CD14-positive monocyte (primary cell): ENCODE results near the gene SLC22A12. TPM values are rescaled to one million over a fixed set of nuclear protein-coding genes. Genes with fewer than 3 reads are reported as not detected.

Experiments used
- DNase-seq, 3 donors: peaks; one replicate each; pipeline ENCODE4 v3.0.0-alpha.2; 2011 to 2022
- H2AFZ ChIP-seq: 2 replicates; pipeline ENCODE4 v1.6.0; 2012; ENCODE audit warnings: mild to moderate bottlenecking, low read depth, low read length, inconsistent platforms; ENCODE audit not compliant: insufficient read depth, poor library complexity, severe bottlenecking
- H3K27ac ChIP-seq, 2 donors: 1 replicate in 1 of 2; 2 replicates in 1 of 2; pipeline ENCODE4 v1.5.1; 2012 to 2013; ENCODE audit warnings: low read length in 2 of 2, control low read depth in 1 of 2, inconsistent platforms in 1 of 2, low read depth in 1 of 2, mild to moderate bottlenecking in 1 of 2
- H3K27me3 ChIP-seq, 2 donors: one replicate each; pipeline versions ENCODE4 v1.6.0 to v1.6.1; 2011 to 2013; ENCODE audit warnings: low read length in 2 of 2; ENCODE audit not compliant: control insufficient read depth in 2 of 2, insufficient read depth in 2 of 2
- H3K36me3 ChIP-seq, 2 donors: replicated peaks in 1 of 2; 1 replicate in 1 of 2; 2 replicates in 1 of 2; pipeline versions ENCODE4 v1.5.1 to v1.6.1; 2012 to 2013; ENCODE audit warnings: low read length in 2 of 2, control low read depth in 1 of 2, inconsistent platforms in 1 of 2, mild to moderate bottlenecking in 1 of 2; ENCODE audit not compliant: insufficient read depth in 2 of 2, control insufficient read depth in 1 of 2
- H3K4me1 ChIP-seq, 2 donors: 1 replicate in 1 of 2; 2 replicates in 1 of 2; pipeline versions ENCODE4 v1.5.1 to v1.6.1; 2012 to 2013; ENCODE audit warnings: low read length in 2 of 2, control low read depth in 1 of 2, inconsistent platforms in 1 of 2, mild to moderate bottlenecking in 1 of 2, moderate library complexity in 1 of 2; ENCODE audit not compliant: insufficient read depth in 2 of 2, control insufficient read depth in 1 of 2
- H3K4me2 ChIP-seq: replicated peaks from 2 replicates; pipeline ENCODE3; 2012; ENCODE audit warnings: low read length, moderate library complexity, mild to moderate bottlenecking; ENCODE audit not compliant: poor library complexity, severe bottlenecking; ENCODE audit errors: extremely low read depth
- H3K4me3 ChIP-seq, 3 experiments: fragments of 200-600 bp in 1 of 3; sonication (generic) in 1 of 3; replicated peaks in 1 of 3; 1 replicate in 2 of 3; 2 replicates in 1 of 3; pipeline ENCODE4 v1.5.1; 2011 to 2013; ENCODE audit warnings: low read length in 3 of 3, mild to moderate bottlenecking in 3 of 3, control low read depth in 2 of 3, low read depth in 2 of 3, inconsistent platforms in 1 of 3, moderate library complexity in 1 of 3
- H3K79me2 ChIP-seq: 2 replicates; pipeline ENCODE4 v1.6.0; 2012; ENCODE audit warnings: mild to moderate bottlenecking, control low read depth, inconsistent platforms, low read length, moderate library complexity; ENCODE audit not compliant: insufficient read depth
- H3K9ac ChIP-seq: 2 replicates; pipeline ENCODE4 v1.6.0; 2017; ENCODE audit warnings: low read length, mild to moderate bottlenecking; ENCODE audit not compliant: insufficient read depth, poor library complexity, severe bottlenecking
- H3K9me3 ChIP-seq, 2 donors: replicated peaks in 1 of 2; 1 replicate in 1 of 2; 2 replicates in 1 of 2; pipeline versions ENCODE4 v1.5.1 to v1.6.1; 2012 to 2013; ENCODE audit warnings: low read length in 2 of 2, control low read depth in 1 of 2; ENCODE audit not compliant: control insufficient read depth in 1 of 2, insufficient read depth in 1 of 2
- H4K20me1 ChIP-seq: 2 replicates; pipeline ENCODE4 v1.6.0; 2012; ENCODE audit warnings: mild to moderate bottlenecking, low read length, control low read depth, moderate library complexity; ENCODE audit not compliant: insufficient read depth
- H3K27ac Mint-ChIP-seq, 7 donors: one replicate each; pipeline ENCODE4 v1.8.0; 2020; ENCODE audit warnings: mild to moderate bottlenecking in 7 of 7, mixed read lengths in 7 of 7, moderate library complexity in 6 of 7, inconsistent platforms in 2 of 7
- H3K27me3 Mint-ChIP-seq, 3 donors: one replicate each; pipeline ENCODE4 v1.8.0; 2021 to 2022; ENCODE audit warnings: low read depth in 3 of 3, mild to moderate bottlenecking in 3 of 3, mixed read lengths in 3 of 3, moderate library complexity in 3 of 3, inconsistent platforms in 1 of 3
- H3K36me3 Mint-ChIP-seq, 2 donors: one replicate each; pipeline ENCODE4 v1.8.0; 2020; ENCODE audit warnings: mixed read lengths in 2 of 2, inconsistent platforms in 1 of 2, mild to moderate bottlenecking in 1 of 2
- H3K4me1 Mint-ChIP-seq: one replicate; pipeline ENCODE4 v1.8.0; 2020; ENCODE audit warnings: mild to moderate bottlenecking, mixed read lengths
- H3K4me3 Mint-ChIP-seq, 2 donors: one replicate each; pipeline ENCODE4 v1.8.0; 2020; ENCODE audit warnings: mild to moderate bottlenecking in 2 of 2, mixed read lengths in 2 of 2, moderate library complexity in 1 of 2
- H3K9me3 Mint-ChIP-seq, 7 donors: one replicate each; pipeline ENCODE4 v1.8.0; 2020 to 2022; ENCODE audit warnings: mixed read lengths in 7 of 7, mild to moderate bottlenecking in 6 of 7, moderate library complexity in 6 of 7, inconsistent platforms in 2 of 7
- WGBS: methylation state at CpG from one replicate; pipeline ENCODE4 v1.1.5; 2013; ENCODE audit warnings: missing lambda C conversion rate; ENCODE audit not compliant: insufficient coverage; 5-methylcytosine and 5-hydroxymethylcytosine counted together
- intact Hi-C, 2 donors: fragments of 100-400 bp; cut with micrococcal nuclease; formaldehyde crosslinking; loops; one replicate each; pipeline versions ENCODE4 v1.15.0 to v1.15.1; 2023
- polyA plus RNA-seq, 3 donors: library from polyadenylated mRNA; depleted of rRNA in 1 of 3; unstranded in 2 of 3; stranded (reverse) in 1 of 3; fragments of 300-500 nt in 2 of 3; fragments of >200 nt in 1 of 3; fragmentation: Illumina TruSeq in 2 of 3; gene quantifications; 1 replicate in 2 of 3; 2 replicates in 1 of 3; pipeline ENCODE4 v1.2.3, GENCODE V29; 2012 to 2021
- TF ChIP-seq, protein P1 (sequence below): fragments of 200-600 bp; IDR thresholded peaks from one replicate; pipeline ENCODE4 v1.8.0; 2022; ENCODE audit warnings: antibody characterized with exemption, mild to moderate bottlenecking

SLC22A12 gene
- polyA plus RNA-seq, 3 donors, result not detected

DNA sequence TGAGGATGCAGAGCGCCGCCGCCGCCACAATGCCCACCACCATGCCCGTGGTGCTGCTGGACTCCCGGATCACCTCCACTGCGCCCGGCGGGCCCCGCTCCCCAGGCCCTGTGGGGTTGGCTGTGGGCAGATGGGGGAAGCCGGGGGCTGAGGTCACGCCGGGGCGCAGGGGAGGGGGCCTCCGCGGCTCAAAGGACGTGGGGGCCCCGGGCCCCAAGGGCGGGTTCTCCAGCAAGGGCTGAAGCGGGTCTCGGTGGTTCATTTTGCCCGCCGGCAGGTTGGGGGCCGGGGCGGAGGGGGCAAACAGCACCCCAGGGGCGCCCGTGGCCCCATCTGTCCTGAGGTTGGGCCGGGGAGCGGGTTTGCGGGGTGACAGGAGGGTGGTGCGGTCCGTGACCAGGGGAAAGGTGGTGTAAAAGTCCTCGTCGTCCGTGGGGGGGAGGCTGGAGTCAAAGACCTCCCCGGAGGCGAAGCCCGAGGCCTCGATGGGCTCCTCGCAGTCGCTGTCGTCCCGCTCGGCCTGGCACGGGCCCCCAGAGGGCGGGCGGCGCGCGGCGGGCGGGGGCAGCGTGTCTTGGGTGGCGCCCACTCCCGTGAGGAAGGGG, 16.5 kb downstream of the SLC22A12 start:
- intact Hi-C loops, result no loop called here
- Histone ChIP-seq H3K9me3 (no peaks in the 10 kb centered on the region), H4K20me1 (no peaks in the 10 kb centered on the region), H3K36me3 (no peaks in the 10 kb centered on the region), H3K79me2 (no peaks in the 10 kb centered on the region), H3K9ac (no peak overlapping the region), H3K27ac (no peak overlapping the region), H2AFZ (no peak overlapping the region), H3K27me3 (no peaks in the 10 kb centered on the region), H3K4me2 (no peak overlapping the region), H3K4me3 (no peak overlapping the region), H3K4me1 (peaks cover 13 to 14% of the 10 kb centered on the region in 2 donors)
- Mint-ChIP-seq H3K9me3 (no peaks in the 10 kb centered on the region), H3K4me1 (peaks cover 25% of the 10 kb centered on the region), H3K27me3 (peaks cover 2 to 12% (median 8%) of the 10 kb centered on the region in 3 donors), H3K4me3 (peak overlapping the region in 1 of 2 donors; percentile 30), H3K27ac (no peak overlapping the region), H3K36me3 (no peaks in the 10 kb centered on the region)
- 93% methylated on average over 22 of the region's 55 CpGs for WGBS
- DNase-seq, result no peak
- TF ChIP-seq, protein P1, sequence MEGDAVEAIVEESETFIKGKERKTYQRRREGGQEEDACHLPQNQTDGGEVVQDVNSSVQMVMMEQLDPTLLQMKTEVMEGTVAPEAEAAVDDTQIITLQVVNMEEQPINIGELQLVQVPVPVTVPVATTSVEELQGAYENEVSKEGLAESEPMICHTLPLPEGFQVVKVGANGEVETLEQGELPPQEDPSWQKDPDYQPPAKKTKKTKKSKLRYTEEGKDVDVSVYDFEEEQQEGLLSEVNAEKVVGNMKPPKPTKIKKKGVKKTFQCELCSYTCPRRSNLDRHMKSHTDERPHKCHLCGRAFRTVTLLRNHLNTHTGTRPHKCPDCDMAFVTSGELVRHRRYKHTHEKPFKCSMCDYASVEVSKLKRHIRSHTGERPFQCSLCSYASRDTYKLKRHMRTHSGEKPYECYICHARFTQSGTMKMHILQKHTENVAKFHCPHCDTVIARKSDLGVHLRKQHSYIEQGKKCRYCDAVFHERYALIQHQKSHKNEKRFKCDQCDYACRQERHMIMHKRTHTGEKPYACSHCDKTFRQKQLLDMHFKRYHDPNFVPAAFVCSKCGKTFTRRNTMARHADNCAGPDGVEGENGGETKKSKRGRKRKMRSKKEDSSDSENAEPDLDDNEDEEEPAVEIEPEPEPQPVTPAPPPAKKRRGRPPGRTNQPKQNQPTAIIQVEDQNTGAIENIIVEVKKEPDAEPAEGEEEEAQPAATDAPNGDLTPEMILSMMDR, result no peak

DNA sequence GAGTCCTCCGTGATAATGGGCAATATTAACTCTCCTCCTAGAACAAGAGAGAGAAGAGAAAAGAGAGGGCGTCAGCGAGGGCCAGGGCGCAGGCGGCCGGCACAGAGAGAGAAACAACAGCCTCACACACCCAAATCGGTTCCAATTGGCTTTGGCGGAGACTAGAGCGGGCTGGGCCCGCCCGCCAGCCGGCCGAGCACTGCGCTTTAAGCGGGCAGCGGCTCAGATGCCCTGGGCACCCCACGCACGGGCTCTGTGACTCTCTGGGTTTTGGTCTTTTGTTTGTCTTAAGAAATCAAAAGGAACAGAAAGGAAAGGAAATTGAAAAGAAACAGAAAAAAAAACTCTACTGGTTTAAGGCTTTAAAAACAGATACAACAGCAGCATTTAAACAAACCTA, 17.0 kb downstream of the SLC22A12 start:
- H3K27me3 ChIP-seq, result no peaks in the 10 kb centered on the region
- no peaks in the 10 kb centered on the region for H3K36me3 ChIP-seq
- peaks cover 26% of the 10 kb centered on the region for H3K4me1 Mint-ChIP-seq
- H3K4me2 ChIP-seq, result no peak overlapping the region
- intact Hi-C loops, result no loop called here
- no peaks in the 10 kb centered on the region for H3K9me3 ChIP-seq
- no peaks in the 10 kb centered on the region for H4K20me1 ChIP-seq
- no peaks in the 10 kb centered on the region for H3K9me3 Mint-ChIP-seq
- peaks cover 2 to 12% (median 8%) of the 10 kb centered on the region in 3 donors for H3K27me3 Mint-ChIP-seq
- H3K27ac ChIP-seq, result no peak overlapping the region
- peak overlapping the region; percentile 9 to 53 for H3K4me3 Mint-ChIP-seq
- H3K4me1 ChIP-seq, result peaks cover 14 to 16% of the 10 kb centered on the region in 2 donors
- H3K9ac ChIP-seq, result no peak overlapping the region
- no peak overlapping the region for H2AFZ ChIP-seq
- TF ChIP-seq, protein P1, result no peak
- DNase-seq, result no peak
- H3K4me3 ChIP-seq, result no peak overlapping the region
- no peaks in the 10 kb centered on the region for H3K36me3 Mint-ChIP-seq
- H3K79me2 ChIP-seq, result no peaks in the 10 kb centered on the region
- WGBS, result 93% methylated on average over 11 of the region's 18 CpGs
- H3K27ac Mint-ChIP-seq, result no peak overlapping the region
